Stimulated activated CD4-positive, alpha-beta T cell treated with anti-CD3 and anti-CD28 coated beads, Interleukin-4, amount 100 ng/mL, for 24 hours (primary cell): ENCODE results near the gene DUSP22.

ENCODE experiments used
- DNase-seq: peaks from one replicate; pipeline ENCODE4 v3.0.0-alpha.2; 2020

The DUSP22 gene

DNA sequence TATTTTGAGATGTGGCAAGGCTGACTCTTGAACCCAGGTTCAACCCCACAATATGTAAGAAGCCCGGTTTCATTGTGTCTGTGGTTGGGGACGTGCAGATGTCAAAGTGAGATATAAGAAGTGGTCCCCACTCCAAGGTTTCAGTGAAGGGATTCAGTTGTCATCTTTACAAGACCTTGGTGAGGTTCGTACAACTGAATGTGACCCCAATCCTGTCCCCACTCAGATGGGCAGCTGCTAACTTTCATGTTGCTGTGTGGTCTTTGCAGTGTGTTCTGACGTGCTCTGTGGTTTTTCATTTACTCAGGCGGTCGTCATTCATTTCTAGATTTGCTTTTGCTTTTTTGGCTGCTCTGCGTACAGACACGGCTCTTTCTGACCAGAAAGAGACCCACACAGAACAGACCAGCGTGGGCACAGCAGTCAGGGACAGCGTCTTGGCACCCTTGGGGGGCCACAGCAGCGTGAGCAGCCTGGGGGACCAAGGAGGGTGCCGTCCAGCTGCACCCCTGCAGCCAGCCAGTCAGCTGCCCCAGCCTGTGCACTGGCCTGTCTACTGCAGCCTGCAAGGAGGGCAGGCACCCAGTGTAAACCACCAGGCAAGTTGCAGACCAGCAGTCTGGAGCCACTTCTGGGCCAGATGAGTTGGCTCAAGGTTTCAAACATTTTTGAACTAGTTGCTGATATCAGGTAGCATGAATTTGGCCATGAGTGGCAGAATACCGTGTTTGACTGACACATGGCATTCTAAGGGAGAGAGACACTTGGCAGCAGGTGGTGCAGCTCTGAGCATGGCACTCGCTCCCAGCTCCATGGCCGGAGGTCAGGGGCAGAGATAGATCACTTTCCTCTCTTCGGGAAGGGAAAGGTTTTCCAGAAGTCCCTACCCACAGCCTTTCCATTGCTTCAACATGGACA lies 49.9 kb downstream of the DUSP22 start:
- no peak for DNase-seq

DNA sequence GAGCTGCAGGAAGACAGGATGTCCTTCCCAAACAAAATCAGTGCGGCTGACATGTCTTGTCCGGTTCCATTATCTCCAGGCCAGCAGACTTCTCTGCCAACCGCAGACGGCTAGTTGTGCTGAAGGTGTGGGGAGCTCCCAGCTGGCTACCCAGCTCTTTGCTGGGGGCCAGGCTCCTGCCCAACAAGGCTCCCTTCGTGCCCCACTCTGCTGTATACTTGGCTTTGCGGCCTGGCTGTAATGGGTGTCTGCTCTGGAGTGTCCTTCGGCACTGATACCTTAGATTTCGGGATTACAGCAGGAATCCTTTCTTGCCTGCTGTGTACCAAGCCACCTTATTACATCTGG lies 50.5 kb downstream of the DUSP22 start:
- no peak for DNase-seq

DNA sequence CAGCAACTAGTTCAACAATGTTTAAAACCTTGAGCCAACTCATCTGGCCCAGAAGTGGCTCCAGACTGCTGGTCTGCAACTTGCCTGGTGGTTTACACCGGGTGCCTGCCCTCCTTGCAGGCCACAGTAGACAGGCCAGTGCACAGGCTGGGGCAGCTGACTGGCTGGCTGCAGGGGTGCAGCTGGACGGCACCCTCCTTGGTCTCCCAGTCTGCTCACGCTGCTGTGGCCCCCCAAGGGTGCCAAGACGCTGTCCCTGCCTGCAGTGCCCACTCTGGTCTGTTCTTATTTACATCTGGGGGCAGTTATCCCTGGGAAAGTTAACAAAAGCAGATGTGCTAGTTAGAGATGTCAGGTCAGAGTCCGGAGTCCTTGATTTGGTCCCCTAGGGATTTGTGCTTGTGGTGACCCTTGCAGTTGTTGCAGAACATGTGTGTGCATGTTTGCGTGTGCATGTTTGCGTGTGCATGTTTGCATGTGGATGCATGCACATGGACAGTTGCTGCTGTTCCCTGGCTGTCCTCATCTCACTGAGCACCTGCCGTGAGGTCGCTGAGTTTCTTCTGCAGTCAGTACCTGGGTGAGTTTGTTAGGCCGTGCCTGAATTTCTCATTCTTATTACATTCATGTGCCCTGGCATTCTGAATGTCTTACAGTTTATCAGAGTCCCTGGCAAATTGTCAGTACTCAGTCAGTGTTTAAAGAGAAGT lies 51.1 kb downstream of the DUSP22 start:
- DNase-seq, result no peak

DNA sequence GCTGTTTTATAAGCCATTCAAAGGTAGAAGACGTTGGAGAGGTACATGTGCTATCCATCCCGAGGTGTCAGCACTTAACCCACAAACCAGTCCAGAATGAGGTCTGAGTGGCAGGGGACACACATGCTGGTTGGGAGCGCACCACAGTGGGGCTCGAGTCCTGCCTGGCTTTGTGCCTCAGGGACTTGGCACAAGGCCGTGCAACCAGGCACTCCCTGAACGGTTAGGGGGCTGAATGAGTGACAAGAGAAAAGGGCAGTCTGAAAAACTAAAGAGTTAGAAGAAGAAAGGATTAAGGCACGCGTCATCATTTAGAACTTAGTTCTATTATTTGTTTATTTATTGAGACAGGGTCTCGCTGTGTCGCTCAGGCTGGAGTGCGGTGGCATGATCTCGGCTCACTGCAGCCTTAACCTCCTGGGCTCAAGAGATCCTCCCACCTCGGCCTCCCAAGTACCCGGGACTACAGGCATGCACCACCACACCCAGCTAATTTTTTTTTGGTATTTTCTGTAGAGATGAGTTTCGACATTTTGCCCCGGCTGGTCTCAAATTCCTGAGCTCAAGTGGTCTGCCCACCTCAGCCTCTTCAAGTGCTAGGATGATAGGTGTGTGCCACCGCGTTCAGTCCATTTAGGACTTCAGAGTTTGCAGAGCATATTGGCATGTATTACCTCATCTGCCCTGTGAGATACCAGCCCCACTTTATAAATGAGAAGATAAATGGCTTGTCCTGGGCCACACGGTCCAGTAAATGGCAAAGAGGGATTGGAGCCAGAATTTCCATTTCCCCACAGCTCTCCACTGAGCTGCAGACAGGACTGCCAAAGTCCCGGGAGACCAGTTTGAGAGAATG lies 51.9 kb downstream of the DUSP22 start:
- no peak for DNase-seq

DNA sequence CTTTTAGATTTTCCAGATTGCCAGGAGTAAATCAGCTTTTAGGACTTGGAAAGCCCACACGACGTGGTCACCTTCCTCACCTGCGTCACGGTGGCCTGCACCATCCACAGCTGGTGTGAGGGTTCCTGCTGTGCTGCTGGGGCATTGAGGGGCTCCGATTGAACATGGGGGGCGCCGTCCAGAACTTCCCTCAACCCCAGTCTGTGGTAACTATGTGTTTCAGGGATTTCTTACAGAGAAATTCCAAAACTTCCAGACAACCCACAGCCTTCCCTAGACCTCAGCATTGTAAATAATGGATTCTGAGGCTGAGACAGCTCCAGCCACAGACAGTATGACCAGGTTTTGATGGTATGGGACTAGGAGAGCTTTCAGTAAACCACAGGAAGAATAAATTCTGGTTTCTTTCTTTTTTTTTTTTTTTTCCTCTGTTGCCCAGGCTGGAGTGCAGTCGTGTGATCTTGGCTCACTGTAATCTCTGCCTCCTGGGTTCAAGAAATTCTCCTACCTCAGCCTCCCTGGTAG lies 52.6 kb downstream of the DUSP22 start:
- DNase-seq, result no peak

DNA sequence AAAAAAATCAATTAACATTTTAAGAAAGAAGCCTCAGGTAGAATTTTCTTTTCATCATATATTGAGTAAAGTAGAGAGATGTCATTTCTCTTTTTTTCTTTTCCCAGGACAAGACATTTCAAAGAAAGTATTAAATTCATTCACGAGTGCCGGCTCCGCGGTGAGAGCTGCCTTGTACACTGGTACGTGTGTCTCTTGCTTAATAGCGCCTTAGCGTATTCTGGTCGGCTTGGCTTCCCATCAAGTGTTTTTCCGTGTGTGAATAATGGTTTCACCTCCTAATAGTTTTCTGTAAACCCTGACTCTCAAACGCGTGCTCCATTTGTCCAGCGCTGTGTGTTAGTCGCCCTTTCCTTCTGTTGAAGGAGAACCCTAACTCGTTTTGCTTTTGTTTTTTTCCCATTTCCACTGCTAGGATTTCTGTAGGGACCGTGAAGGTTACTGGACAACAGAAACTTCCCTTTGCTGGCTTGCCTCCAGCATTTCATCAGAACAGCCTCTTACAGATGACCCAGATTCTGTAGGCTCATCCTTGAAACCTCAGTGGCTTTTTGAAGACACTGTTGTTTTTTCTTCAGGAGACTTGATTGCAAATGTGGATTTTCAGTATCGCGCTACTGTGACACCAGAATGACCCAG lies 53.6 kb downstream of the DUSP22 start:
- no peak for DNase-seq

DNA sequence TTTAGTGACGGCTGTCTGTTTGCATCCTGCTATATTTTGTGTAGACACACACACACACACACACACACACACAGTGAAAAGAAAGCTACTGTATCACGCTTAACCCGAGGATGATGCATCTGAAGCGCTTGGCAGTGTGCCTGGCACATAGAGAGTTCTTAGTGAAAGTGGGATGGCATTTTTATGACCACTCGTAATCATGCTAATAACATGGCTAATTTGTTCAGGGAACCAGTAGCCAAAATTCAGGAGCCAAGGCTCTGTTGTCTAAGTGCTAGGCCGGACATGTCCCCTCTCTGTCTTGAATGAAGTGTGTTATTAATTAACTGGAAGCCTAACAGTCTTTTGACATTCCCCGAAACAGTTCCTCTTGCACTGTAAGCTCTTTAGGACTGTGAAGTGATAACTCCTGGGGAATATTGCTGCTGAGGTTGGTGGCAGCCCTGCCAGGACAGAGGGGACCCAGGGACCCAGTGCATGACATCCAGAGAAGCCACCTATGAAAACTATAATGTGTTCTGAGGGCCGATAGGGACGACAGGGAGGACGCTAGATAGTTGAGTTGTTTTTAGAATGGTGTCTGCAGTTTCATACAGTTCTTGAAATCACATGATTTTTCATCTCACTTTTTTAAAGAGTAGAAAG lies 54.2 kb downstream of the DUSP22 start:
- DNase-seq, result no peak

DNA sequence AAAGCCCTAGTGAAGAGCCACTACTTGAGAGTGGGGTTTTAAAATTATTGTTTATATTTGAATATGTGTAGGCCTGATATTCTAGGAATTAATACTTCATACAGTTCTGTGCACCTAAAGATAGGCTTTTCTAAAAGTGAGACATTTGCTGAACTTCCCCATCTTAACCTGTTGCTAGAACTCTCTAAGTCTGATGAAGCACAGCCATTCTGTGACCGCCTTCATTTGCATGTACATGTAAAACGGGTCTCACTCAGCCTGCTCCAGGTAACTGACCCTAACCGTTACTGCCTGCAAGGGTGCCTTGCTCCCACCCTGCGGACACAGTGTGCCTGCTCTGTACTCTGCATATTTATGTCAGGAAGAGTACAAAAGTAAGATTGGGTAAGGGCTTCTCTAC lies 54.9 kb downstream of the DUSP22 start:
- no peak for DNase-seq

DNA sequence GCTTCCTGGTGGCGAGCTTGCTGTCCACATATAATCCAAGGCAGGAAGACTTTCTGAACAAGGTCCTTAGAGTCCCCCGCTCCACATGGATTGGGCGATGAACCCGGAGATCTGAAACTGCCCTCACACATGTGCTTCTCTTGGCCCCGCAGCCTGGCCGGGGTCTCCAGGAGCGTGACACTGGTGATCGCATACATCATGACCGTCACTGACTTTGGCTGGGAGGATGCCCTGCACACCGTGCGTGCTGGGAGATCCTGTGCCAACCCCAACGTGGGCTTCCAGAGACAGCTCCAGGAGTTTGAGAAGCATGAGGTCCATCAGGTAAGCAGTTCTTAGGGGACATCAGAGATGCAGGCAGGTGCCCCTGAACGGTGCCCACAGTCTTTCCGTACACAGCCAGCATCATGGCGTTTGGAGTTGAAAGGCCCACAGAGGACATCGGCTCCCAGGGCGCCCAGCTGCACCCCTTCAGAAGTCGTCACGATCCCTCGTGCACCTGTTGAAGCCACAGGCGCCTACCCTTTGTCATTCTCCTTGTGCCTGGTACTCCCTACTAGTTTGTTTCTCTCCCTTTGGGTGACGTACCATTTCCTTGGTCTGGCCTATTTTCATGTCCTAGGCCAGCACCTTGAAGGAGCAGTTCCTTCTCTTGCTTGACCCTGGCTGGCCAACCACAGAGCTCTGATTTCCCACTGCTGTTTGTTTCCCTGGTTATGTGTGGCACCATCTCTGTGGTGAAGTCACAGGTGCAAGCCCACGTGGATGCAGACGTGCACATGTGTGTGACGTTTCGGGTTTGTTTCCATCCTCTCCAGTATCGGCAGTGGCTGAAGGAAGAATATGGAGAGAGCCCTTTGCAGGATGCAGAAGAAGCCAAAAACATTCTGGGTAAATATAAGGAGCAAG lies 55.9 kb downstream of the DUSP22 start:
- DNase-seq, result no peak

DNA sequence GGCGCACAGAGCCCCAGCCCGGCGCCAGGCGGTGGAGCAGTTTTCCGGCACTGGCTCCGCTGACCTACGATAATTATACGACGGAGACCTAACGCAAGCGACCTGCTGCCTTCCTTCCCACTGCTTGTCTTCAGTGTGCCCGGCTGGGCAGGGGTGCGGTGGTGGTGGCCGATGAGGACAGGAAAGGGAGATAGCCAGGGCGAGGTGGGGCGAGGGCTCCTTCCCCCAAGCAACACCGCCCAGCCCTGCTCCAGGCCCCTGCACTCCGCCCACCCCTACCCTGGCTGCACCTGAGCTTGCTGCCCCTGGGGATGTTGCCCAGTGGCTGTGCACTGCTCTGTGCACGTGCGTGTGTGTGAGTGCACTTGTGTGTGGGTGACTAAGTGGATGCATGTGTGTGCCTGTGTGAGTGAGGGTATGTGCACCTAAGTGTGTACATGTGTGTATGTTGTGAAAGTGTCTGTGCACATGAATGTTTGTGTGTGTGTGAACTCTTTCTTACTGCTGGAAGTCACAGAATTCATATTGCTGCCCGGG lies 56.6 kb downstream of the DUSP22 start:
- no peak for DNase-seq

DNA sequence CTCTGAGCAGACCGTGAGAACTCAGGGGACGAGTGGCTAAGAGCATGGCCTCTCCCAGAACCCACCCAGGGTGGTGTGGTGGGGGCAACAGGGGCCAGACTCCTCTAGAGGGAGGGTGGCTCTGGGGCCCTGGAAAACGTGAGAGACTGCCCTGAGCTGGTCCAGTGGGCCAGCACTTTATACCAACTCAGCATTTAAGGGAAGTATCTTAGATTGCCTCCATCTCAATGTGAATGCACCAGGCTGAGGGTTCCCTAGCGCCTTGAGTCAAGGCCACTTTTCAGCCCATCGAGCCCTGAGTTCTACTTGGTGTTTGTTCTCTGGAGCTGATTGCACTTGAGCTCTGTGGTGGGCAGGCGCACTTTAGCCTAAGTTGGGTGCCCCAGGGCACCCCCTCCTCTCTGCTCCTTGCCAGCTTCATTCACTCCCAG lies 57.2 kb downstream of the DUSP22 start:
- DNase-seq, result no peak

DNA sequence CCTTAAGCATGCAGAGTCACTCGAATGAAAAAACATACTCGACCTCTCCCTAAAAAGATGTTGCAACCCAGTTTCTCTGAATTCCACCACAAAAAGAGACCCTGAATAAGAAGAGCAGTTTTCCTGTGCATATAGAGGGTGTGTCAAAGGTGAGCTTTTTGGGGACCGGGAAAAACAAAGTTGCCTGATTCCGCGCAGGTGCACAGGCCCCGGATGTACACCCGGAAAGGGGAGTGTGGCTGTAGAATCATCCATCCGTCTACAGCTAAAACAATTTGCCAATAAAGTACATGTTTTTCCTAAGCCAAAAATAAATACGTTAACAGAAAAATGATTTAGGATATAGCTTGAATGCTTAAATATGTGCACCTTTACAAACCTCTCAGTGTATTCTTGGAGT lies 58.1 kb downstream of the DUSP22 start:
- no peak for DNase-seq

DNA sequence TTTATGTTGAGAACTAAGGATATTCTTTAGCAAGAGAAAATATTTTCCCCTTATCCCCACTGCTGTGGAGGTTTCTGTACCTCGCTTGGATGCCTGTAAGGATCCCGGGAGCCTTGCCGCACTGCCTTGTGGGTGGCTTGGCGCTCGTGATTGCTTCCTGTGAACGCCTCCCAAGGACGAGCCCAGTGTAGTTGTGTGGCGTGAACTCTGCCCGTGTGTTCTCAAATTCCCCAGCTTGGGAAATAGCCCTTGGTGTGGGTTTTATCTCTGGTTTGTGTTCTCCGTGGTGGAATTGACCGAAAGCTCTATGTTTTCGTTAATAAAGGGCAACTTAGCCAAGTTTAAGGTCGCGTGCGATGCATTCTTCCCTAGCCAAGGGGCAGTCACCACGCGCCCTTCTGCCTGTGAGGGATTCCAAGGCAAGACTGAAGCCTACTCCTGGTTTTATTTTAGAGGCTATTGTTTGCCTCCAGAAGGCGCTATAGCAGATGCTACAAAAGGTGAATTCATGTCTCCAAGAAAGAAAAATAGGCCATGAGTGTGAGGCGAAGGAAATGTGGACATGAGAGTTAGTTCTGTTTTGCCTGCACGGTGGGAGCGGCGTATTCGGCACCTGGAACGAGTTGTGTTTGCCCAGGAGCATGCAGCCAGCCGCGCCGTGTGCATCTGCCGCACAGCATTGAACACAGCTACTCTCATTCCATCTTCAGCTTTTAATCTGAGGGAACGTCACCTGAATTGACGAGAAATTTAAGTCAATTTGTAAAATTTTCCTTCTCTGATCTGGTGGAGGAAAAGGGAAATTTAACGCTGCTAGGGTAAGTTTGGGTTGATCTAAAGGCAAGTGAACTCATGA lies 59.0 kb downstream of the DUSP22 start:
- no peak for DNase-seq

DNA sequence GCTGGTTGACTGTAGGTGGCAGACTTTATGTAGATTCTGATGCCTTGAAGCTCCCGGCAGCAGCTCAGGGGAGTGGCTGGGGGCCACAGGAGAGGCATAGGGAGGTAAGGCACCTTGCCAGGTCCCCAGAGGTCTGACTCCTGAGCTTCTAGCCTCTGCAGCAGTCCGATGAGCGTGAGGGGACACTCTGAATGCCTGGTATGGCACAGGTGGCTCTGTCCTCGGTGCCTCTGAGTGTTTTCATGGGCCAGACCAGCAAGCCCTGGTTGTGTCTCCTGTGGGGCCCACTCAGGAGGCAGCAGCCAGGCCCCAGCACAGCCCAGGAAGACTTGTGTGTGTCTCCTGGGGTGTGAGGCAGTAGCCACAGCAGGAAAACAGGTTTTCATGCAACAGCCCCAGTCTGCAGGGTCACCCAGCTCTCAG lies 59.6 kb downstream of the DUSP22 start:
- DNase-seq, result no peak

DNA sequence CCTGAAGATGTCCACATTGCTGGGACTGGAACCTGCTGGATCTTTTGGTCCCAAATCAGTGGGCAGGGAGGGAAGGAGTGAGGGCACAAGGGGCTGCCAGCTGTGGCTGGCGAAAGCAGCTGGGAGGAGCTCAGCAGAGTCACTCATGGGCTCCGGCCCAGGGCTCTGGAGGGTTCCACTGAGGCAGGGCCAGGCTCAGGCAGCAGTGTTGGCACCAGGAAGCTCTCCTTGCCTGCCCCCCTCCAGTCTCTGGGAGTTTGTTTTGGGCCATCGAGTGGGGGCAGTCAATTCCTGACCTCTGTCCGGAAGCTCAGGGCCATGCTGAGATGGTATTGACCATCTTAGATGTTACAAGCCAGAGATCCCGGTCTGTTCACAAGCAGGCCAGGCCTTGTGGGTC lies 60.2 kb downstream of the DUSP22 start:
- DNase-seq, result no peak

DNA sequence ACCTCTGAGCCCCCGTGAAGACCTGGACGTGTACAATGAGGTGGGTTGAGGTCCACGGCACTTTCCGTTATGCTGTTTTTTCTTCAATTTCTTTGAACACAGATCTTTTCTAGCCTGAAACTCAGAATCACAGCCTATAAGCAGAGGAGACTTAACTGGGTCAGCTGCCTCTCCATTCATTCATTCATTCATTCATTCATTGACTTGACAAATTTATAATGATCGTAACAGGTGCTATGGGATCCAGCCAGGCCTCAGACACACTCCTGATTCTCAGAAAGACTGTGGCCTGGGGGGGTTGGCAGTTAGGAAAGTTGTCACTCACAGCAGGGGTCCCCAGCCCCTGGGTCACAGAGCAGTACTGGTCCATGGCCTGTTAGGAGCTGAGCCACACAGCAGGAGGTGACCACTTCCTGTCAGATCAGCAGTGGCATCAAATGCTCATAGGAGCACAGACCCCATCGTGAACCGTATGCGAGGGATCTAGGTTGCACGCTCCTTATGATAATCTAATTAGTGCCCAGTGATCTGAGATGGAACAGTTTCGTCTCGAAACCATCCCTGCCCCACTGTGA lies 60.7 kb downstream of the DUSP22 start:
- DNase-seq, result no peak

DNA sequence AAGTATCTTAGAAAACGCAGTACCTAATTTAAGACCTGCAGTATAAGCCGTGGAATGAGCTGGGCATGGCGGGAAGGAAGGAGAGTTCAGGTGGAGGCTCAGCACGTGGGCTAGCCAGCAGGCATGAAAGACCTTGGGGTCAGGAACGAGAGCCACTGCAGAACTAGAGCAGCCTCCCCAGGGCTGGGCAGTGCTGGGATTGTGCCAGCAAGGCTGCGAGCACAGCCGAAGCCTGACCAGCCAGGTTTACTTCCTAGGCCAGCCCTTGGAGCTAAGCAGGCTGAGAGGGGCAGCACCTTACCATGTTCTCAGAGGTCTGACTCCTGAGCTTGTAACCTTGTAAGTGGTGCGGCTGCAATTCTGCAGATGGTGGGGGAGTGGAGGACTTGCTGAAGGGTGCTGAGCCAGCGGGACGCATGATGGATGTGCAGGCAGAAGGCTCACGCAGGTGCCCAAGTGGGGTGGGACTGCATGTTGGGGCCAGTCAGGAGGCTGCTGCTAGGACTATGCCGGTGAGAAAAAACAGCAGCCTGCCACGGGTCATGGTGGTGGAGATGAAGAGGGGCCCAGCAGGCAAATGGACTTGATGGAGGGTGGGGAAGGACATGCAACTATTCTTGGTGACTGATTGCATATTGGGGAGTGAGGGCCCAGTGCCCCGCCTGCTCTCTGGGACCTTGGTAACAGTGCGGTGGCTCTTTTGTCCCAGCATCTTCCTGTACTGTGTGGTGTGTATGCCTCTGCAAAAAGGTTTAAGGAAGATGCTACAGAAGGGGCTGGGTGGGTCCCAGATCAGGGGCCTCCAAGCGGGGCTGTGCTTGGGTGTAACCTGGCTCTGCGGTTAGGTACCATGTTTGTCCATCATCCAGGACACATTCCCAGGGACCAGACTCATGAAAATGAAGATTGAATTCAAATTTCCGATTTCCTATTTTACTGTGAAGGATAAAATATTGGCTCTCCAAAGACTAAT lies 61.6 kb downstream of the DUSP22 start:
- no peak for DNase-seq
